ENCODE data around the gene KMT5B. TPM values are rescaled to one million over a fixed set of nuclear protein-coding genes. Genes with fewer than 3 reads are reported as not detected.

The KMT5B gene
- total and polyA plus RNA-seq, 2 donors (not counting 1 experiment from before 2014, with no cell fraction given): 13.0 to 24.3 TPM

DNA sequence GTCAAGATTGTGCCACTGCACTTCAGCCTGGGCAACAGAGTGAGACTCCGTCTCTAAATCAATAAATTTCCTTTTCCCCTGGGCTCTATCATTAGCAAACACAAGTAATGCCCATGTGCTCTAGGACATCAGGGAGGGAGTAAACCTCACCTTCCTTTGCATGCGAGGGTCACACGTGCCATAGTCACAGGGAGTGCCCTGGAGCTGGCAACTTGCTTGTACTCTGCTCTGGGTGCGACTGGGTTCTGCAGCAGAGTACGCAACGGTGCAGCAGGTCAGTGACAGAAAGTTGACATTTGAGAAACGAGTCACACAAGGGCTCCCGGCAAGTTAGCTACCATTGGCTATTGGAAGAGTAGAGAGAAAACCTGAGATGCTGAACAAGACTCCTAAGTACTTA is 59.4 kb downstream of the KMT5B start:
- H3K4me1 ChIP-seq (ENCODE audit: control insufficient read depth, extremely low read depth, insufficient read depth, low read length): no peaks in the 10 kb centered on the region
- H3K27ac ChIP-seq (ENCODE audit: insufficient read depth, low read length): no peak overlapping the region
- H3K4me3 ChIP-seq (replicated peaks in 1 of 4; ENCODE audit: control extremely low read depth in 1 of 4, insufficient read depth in 1 of 4, low read depth in 3 of 4, low read length in 4 of 4): no peak overlapping the region
- no peak overlapping the region for H3K4me2 ChIP-seq (ENCODE audit: extremely low read depth, insufficient read depth, low read length)
- H3K27me3 ChIP-seq (ENCODE audit: control insufficient read depth, insufficient read depth, low read length): no peaks in the 10 kb centered on the region
- H3K9ac ChIP-seq (ENCODE audit: insufficient read depth, low read length): no peak overlapping the region
- no peak overlapping the region for H2AFZ ChIP-seq (ENCODE audit: low read length)
- no peak for TF ChIP-seq CTCF (conservative IDR thresholded peaks at IDR 0.05 in 1 of 2, IDR thresholded peaks at IDR 0.05 in 1 of 2; ENCODE audit: low read depth in 1 of 2, low read length in 2 of 2)
- no peak for TF ChIP-seq EZH2 (IDR thresholded peaks at IDR 0.05; ENCODE audit: low read length, missing control alignments)
- H3K36me3 ChIP-seq (ENCODE audit: control insufficient read depth, insufficient read depth, low read length): peaks cover 4% of the 10 kb centered on the region
- DNase-seq (ENCODE audit: low read depth in 2 of 2): no peak
- H4K20me1 ChIP-seq (ENCODE audit: control insufficient read depth, extremely low read depth, insufficient read depth, low read length): peaks cover 2% of the 10 kb centered on the region
- H3K9me3 ChIP-seq (ENCODE audit: control insufficient read depth, insufficient read depth, low read depth, low read length): no peaks in the 10 kb centered on the region
- H3K79me2 ChIP-seq (ENCODE audit: control insufficient read depth, insufficient read depth, low read length): no peaks in the 10 kb centered on the region

- Histone ChIP-seq H3K9me3 (ENCODE audit: control insufficient read depth, insufficient read depth, low read depth, low read length) (no peaks in the 10 kb centered on the region), H3K4me2 (ENCODE audit: extremely low read depth, insufficient read depth, low read length) (no peak overlapping the region), H3K79me2 (ENCODE audit: control insufficient read depth, insufficient read depth, low read length) (no peaks in the 10 kb centered on the region), H3K27me3 (ENCODE audit: control insufficient read depth, insufficient read depth, low read length) (no peaks in the 10 kb centered on the region), H3K27ac (ENCODE audit: insufficient read depth, low read length) (no peak overlapping the region), H3K9ac (ENCODE audit: insufficient read depth, low read length) (no peak overlapping the region), H4K20me1 (ENCODE audit: control insufficient read depth, extremely low read depth, insufficient read depth, low read length) (peaks cover 2% of the 10 kb centered on the region), H3K36me3 (ENCODE audit: control insufficient read depth, insufficient read depth, low read length) (no peaks in the 10 kb centered on the region), H2AFZ (ENCODE audit: low read length) (no peak overlapping the region), H3K4me1 (ENCODE audit: control insufficient read depth, extremely low read depth, insufficient read depth, low read length) (no peaks in the 10 kb centered on the region), H3K4me3 (replicated peaks in 1 of 4; ENCODE audit: control extremely low read depth in 1 of 4, insufficient read depth in 1 of 4, low read depth in 3 of 4, low read length in 4 of 4) (no peak overlapping the region)
- peak; percentile 30 to 66 for DNase-seq (ENCODE audit: low read depth in 2 of 2)
- TF ChIP-seq EZH2 (IDR thresholded peaks at IDR 0.05; ENCODE audit: low read length, missing control alignments) (no peak), CTCF (conservative IDR thresholded peaks at IDR 0.05 in 1 of 2, IDR thresholded peaks at IDR 0.05 in 1 of 2; ENCODE audit: low read depth in 1 of 2, low read length in 2 of 2) (no peak)
Measured at GRCh38 chr11:68150037-68150436, 63.1 kb downstream of the KMT5B start.

GRCh38 chr11:68149417-68149816 is 63.7 kb downstream of the KMT5B start:
- Histone ChIP-seq H3K9ac (ENCODE audit: insufficient read depth, low read length) (no peak overlapping the region), H3K4me3 (replicated peaks in 1 of 4; ENCODE audit: control extremely low read depth in 1 of 4, insufficient read depth in 1 of 4, low read depth in 3 of 4, low read length in 4 of 4) (no peak overlapping the region), H3K36me3 (ENCODE audit: control insufficient read depth, insufficient read depth, low read length) (no peaks in the 10 kb centered on the region), H3K9me3 (ENCODE audit: control insufficient read depth, insufficient read depth, low read depth, low read length) (no peaks in the 10 kb centered on the region), H3K79me2 (ENCODE audit: control insufficient read depth, insufficient read depth, low read length) (no peaks in the 10 kb centered on the region), H2AFZ (ENCODE audit: low read length) (no peak overlapping the region), H3K4me2 (ENCODE audit: extremely low read depth, insufficient read depth, low read length) (no peak overlapping the region), H3K4me1 (ENCODE audit: control insufficient read depth, extremely low read depth, insufficient read depth, low read length) (no peaks in the 10 kb centered on the region), H3K27ac (ENCODE audit: insufficient read depth, low read length) (no peak overlapping the region), H3K27me3 (ENCODE audit: control insufficient read depth, insufficient read depth, low read length) (no peaks in the 10 kb centered on the region), H4K20me1 (ENCODE audit: control insufficient read depth, extremely low read depth, insufficient read depth, low read length) (peaks cover 2% of the 10 kb centered on the region)
- TF ChIP-seq EZH2 (IDR thresholded peaks at IDR 0.05; ENCODE audit: low read length, missing control alignments) (no peak), CTCF (conservative IDR thresholded peaks at IDR 0.05 in 1 of 2, IDR thresholded peaks at IDR 0.05 in 1 of 2; ENCODE audit: low read depth in 1 of 2, low read length in 2 of 2) (no peak)
- DNase-seq (ENCODE audit: low read depth in 2 of 2): no peak

All from fibroblast of lung (primary cell).